H1 (cell line): ENCODE results near the gene DOCK3.

Source experiments
- CTCF ChIP-seq, 3 experiments: IDR thresholded peaks; 1 replicate in 2 of 3; 2 replicates in 1 of 3; pipeline versions ENCODE4 v1.5.1 to v1.6.1; 2011; ENCODE audit warnings: low read length in 3 of 3, mild to moderate bottlenecking in 3 of 3, inconsistent platforms in 2 of 3, low read depth in 1 of 3, moderate library complexity in 1 of 3; ENCODE audit not compliant: insufficient read depth in 1 of 3; ENCODE audit errors: control extremely low read depth in 1 of 3
- NANOG ChIP-seq: IDR thresholded peaks from 2 replicates; pipeline ENCODE4 v1.6.1; 2011; ENCODE audit warnings: low read length, low read depth, mild to moderate bottlenecking, inconsistent platforms; ENCODE audit not compliant: insufficient read depth, poor library complexity, severe bottlenecking
- PHF8 ChIP-seq: fragments of 200-600 bp; sonication (generic); conservative IDR thresholded peaks from 2 replicates; pipeline ENCODE4 v1.7.1; 2012; ENCODE audit warnings: low read depth, mild to moderate bottlenecking, inconsistent platforms, low read length, moderate library complexity
- POLR2A ChIP-seq, 2 experiments: IDR thresholded peaks; 1 replicate in 1 of 2; 2 replicates in 1 of 2; pipeline ENCODE4 v1.6.1; 2011; ENCODE audit warnings: low read depth in 2 of 2, low read length in 2 of 2, mild to moderate bottlenecking in 2 of 2; ENCODE audit errors: control extremely low read depth in 1 of 2
- RXRA ChIP-seq: IDR thresholded peaks from 2 replicates; pipeline ENCODE4 v1.6.1; 2011; ENCODE audit warnings: low read depth, mild to moderate bottlenecking, low read length, moderate library complexity; ENCODE audit not compliant: insufficient read depth
- SIN3A ChIP-seq, 2 experiments: IDR thresholded peaks in 1 of 2; conservative IDR thresholded peaks in 1 of 2; 2 replicates each; pipeline ENCODE4 v1.6.1; 2011 to 2012; ENCODE audit warnings: low read length in 2 of 2, improper control_type of control experiment in 1 of 2, low read depth in 1 of 2, mild to moderate bottlenecking in 1 of 2
- SIRT6 ChIP-seq: IDR thresholded peaks from one replicate; pipeline ENCODE4 v1.7.1; 2012; ENCODE audit warnings: low read length, inconsistent platforms
- TAF1 ChIP-seq: IDR thresholded peaks from 2 replicates; pipeline ENCODE4 v1.6.1; 2011; ENCODE audit warnings: mild to moderate bottlenecking, low read depth, low read length

GRCh38 chr3:51354731-51355615, 680.2 kb downstream of the DOCK3 start:
- TF ChIP-seq RXRA = no peak
- no peak for TF ChIP-seq NANOG
- no peak for TF ChIP-seq CTCF (IDR thresholded peaks at IDR 0.05; ENCODE audit: control extremely low read depth in 1 of 3, insufficient read depth in 1 of 3, low read depth in 1 of 3, low read length in 3 of 3)
- no peak for TF ChIP-seq SIRT6
- TF ChIP-seq SIN3A (conservative IDR thresholded peaks at IDR 0.05 in 1 of 2, IDR thresholded peaks at IDR 0.05 in 1 of 2; ENCODE audit: low read depth in 1 of 2, low read length in 2 of 2) = no peak
- TF ChIP-seq TAF1 = no peak
- TF ChIP-seq PHF8 = no peak
- TF ChIP-seq POLR2A (IDR thresholded peaks at IDR 0.05; ENCODE audit: control extremely low read depth in 1 of 2, low read depth in 2 of 2, low read length in 2 of 2) = no peak
